Kidney glomerular epithelial cell (primary cell): ENCODE results near the gene PSMB2.

Experiments
- DNase-seq: peaks from one replicate; lab custom pipeline; 2025; lab: John Stamatoyannopoulos, UW

PSMB2 gene

DNA sequence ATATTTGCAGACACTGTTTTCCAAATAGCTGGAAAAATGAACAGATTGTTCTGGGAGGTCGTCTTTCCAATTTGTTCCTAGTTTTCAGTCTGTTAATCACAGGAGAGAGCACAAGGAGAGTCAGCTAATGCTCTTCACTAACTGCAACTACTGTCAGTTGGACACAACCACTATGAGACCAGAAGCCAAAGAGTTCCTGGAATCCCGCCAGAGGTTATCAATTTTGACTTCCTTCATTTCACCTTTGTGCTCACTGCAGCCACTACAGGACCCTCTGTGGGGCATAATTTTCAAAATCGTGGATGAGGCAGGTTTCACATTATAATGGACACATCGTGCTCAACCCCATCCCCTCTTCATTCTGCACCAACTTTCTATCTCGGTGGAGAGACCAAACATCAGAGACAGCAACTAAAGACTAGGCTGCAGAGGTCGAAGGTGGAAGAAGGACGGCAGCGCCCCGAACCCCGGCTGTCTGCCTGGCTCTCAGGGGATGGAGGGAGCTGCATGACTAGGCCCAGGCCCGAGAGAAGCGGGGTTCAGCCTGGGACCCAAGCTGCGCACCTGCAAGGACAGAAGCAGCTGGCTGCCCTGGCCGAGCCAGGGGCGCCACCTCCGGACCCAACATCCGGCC lies 84.7 kb downstream of the PSMB2 start:
- no peak for DNase-seq

DNA sequence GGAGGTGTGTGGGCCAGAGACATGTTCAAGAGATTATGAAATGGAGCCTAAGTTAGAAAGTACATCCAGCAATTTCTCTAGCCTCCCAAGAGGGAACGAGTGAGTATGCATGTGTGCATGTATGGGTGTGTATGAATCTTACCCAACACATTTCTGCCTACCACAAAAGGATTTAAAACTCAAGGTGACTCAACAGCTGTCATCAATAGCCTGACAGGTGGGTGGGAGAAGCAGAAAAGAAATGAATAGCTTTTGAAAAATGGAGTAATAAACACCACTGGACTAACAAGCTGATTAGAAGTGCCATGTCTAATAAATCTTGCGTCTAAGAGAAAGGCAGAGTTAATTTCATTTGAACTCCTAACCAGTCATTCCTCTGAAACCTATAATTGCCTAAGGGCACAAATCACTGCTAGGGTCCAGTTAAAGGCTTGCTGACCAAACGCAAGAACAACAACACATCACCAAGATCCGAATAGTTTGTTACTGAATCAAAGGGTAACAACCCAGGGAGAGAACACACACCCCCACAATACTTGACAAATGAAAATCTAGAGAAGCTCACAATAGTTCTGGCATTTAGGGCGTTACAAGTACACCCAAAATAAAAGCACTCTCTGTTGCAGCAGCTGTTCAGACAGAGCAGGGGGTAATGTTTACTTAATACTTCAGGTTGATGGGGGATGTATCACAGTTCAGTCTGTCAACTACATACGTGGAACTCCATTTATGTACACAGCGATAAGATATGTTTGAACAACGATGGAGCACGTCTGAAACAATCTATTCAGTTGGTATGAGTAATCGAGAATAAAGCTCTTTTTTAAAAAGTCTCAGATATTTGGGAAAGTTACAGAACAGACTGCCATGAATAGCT lies 85.5 kb downstream of the PSMB2 start:
- no peak for DNase-seq

DNA sequence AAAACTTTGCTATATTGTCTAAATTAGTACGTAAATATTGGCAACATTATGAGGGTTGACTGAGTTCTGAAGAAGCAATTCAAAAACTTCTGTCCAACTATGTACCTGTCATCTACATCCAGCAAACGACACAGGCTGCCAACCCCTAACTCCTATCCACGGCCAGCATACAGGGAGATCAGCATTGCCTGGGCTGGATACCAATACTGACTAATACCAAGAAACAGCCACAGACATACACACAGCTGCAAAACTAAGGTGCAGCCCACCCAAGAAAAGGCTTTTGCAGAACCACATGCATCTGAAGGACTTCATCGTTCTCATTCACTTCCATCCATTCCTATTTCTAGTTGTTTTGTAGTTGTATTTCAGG lies 86.1 kb downstream of the PSMB2 start:
- DNase-seq: no peak

DNA sequence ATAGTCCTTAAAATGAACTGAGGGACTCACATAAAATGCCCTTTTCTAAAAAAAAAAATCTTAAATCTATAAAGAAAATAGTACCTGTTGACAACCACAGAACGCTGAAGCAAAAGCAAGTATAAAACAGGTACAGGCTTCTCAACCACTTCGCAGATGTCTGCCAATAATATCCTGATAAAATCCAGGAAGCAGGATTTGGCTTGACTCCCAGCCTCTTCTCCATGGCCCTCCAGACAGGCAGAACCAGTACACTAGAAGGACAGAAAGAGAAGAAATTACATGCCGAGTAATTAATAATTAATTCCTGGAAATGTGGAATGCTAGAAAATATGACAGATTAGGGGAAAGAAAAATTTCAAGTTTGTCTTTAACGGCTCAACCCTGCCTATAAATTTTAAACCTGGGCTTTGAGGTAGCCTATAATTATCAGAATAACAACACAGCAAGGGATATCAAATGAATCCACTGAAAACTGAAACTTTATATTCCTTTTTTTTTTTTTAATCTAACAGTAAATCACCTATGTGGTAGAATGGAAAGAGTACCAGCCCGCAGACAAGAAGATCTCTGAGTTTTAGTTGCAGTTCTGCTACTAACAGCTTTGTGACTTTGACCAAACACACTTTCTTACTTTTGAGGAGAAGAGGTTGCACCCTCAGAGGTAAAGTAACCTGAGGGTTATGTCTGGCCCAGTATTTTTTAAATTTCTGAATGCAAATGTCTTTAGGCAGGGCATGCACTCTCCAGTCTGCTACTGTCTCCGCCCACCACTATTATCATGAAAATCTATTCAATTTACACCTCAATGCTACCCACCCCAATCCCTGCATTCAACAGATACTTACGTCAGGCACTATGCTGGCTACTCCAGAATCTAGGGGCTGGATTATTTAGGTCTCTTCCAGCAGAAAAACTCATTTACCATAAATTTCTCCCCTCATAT lies 86.8 kb downstream of the PSMB2 start:
- DNase-seq: no peak

DNA sequence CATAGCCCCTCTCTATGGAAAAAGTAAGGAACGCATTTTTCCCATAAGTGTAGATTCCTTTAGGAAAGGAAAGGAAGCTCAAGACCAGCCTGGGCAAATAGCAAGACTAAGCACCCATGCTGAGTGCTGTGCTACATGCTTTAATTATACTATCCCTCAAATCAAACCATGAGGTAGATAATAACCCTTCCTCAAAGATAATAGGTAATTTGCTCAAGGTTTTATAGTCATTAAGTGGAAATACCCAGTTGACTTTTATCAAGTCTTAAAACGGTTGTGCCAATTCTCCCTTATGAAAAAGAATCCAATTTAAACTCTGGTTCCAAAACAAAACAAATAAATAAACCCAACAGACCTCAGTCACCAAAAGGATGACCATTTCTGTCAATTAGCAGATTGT lies 87.5 kb downstream of the PSMB2 start:
- no peak for DNase-seq
